ENCODE results near the gene OXSM.

DNA sequence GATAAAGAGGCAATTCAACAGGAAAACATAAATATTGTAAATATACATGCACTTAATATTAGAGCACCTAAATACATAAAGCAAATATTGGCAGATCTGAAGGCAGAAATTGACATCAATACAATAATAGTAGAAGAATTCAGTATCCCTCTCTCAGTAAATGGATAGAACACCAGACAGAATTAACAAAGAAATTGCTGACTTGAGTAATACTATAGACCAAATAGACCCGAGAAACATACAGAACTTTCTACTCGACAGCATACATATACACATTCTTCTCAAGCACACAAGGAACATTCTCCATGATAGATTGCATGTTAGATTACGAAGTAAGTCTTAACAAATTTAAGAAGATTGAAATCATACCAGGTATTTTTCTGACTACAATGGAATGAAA lies 50.2 kb downstream of the OXSM start:
- TF ChIP-seq, protein P1, sequence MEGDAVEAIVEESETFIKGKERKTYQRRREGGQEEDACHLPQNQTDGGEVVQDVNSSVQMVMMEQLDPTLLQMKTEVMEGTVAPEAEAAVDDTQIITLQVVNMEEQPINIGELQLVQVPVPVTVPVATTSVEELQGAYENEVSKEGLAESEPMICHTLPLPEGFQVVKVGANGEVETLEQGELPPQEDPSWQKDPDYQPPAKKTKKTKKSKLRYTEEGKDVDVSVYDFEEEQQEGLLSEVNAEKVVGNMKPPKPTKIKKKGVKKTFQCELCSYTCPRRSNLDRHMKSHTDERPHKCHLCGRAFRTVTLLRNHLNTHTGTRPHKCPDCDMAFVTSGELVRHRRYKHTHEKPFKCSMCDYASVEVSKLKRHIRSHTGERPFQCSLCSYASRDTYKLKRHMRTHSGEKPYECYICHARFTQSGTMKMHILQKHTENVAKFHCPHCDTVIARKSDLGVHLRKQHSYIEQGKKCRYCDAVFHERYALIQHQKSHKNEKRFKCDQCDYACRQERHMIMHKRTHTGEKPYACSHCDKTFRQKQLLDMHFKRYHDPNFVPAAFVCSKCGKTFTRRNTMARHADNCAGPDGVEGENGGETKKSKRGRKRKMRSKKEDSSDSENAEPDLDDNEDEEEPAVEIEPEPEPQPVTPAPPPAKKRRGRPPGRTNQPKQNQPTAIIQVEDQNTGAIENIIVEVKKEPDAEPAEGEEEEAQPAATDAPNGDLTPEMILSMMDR (IDR thresholded peaks at IDR 0.05): no peak
- TF ChIP-seq POLR2AphosphoS5 (IDR thresholded peaks at IDR 0.05): no peak
- no peak for TF ChIP-seq POLR2A (IDR thresholded peaks at IDR 0.05; ENCODE audit: low read depth)
- TF ChIP-seq EP300 (IDR thresholded peaks at IDR 0.05): no peak

Measured in esophagus muscularis mucosa (tissue), 4 donors.